Coronary artery (tissue), 2 donors: ENCODE results near the gene FTL.

Experiments
- DNase-seq: peaks from one replicate; pipeline ENCODE4 v3.0.0-alpha.2; 2017; ENCODE audit warnings: low spot score
- H3K27ac ChIP-seq, 2 donors: fragments of 200-600 bp; sonication (generic); one replicate each; pipeline ENCODE4 v1.5.1; 2016 to 2019
- H3K4me3 ChIP-seq: fragments of 200-600 bp; sonication (generic); 2 replicates; pipeline ENCODE4 v1.5.1; 2016; ENCODE audit warnings: mild to moderate bottlenecking, moderate library complexity
- CTCF ChIP-seq: fragments of 200-600 bp; sonication (generic); IDR thresholded peaks from one replicate; pipeline ENCODE4 v1.5.1; 2019; ENCODE audit warnings: antibody characterized with exemption

The FTL gene

DNA sequence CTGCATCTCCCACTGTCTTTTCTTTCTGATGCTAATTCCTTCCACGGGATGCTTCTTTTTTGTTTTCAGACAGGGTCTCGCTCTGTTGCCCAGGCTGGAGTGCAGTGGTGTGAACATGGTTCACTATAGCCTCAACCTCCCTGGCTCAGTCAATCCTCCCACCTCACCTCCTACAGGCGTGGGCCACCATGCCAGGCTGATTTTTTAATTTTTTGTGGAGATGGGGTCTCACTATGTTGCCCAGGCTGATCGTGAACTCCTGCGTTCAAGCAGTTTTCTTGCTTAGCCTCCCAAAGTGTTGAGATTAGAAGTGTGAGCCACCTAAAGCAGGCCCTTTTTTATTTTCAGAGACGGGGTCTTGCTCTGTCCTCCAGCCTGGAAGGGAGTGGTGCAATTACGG, 23.2 kb downstream of the FTL start:
- no peak overlapping the region for H3K27ac ChIP-seq
- DNase-seq: no peak
- TF ChIP-seq CTCF: no peak

GRCh38 chr19:48988860-48989259, 23.8 kb downstream of the FTL start:
- no peak for DNase-seq
- Histone ChIP-seq H3K4me3 (no peak overlapping the region), H3K27ac (no peak overlapping the region)
- TF ChIP-seq CTCF: no peak

More for the DNA sequence above, 23.2 kb downstream of the FTL start:
- H3K4me3 ChIP-seq: no peak overlapping the region

DNA sequence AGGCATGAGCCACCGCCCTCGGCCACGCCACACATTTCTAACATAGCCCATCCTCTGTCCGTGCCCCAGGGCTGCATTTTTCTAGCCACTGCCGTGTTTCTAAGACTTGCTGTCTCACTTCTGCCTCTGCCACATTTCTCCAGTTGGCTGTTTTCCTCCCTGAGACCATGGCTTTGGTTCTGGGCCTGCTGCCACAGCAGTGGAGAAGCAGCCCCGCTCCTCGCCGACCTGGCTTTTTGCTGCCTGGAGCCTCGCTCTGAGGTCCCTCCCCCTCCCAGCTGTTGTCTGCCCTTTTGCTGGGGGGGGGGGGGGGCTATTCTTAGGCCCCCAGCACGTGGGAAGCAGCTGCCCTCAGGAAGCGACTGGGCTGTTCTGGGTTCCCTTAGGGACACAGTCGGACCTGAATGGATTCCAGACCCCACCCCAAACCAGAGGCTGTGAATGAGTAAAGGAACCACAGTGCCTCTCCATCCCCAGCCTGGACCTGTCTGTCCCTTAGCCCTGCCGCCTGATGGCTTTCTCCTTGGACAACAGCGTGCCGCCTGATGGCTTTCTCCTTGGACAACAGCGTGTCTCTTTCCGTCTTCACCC, 24.7 kb downstream of the FTL start:
- no peak overlapping the region for H3K4me3 ChIP-seq
- no peak for TF ChIP-seq CTCF
- no peak overlapping the region for H3K27ac ChIP-seq
- no peak for DNase-seq

- DNase-seq: no peak
- Histone ChIP-seq H3K4me3 (no peak overlapping the region), H3K27ac (no peak overlapping the region)
- TF ChIP-seq CTCF: no peak
Observed at GRCh38 chr19:48990400-48990799, 25.3 kb downstream of the FTL start.

- no peak for TF ChIP-seq CTCF
- Histone ChIP-seq H3K27ac (peak overlapping the region; percentile 94 to 100), H3K4me3 (peak overlapping the region; percentile 99)
- no peak for DNase-seq
Observed at GRCh38 chr19:48991011-48991609, 26.0 kb downstream of the FTL start.

DNA sequence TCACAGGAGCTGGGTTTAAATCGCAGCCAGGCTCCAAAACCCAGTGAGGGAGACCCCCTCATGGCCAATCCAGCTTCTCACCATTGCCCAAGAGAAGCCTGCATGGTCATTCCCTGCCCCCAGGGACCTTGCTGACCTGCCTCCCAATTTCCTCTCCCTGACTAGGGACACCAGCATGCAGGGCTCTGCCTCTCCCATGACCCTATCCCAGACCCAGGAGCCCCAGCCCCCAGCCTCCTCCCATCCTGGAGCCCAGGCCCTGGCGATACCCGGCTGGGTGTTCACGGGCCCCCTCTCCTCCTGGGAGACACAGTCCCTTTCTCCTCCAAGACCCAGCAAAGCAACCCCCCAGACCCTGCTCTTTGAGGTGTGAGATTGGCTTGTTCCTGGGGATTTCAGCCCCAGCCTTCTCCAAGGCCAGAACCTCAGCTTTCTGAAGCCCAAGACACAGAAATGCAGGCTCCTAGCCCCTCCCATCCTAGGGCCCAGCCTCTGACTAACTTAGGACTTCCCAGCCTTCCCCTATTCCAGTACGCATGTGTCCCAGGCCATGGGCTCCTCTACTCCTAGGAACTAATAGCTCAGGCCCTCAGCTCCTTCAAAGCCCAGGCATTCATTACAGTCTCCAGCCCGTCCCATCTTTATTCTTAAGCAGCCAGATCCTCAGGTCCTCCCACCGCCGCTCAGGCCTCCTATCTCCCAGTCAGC, 26.9 kb downstream of the FTL start:
- peak overlapping the region; percentile 94 to 100 for H3K27ac ChIP-seq
- TF ChIP-seq CTCF: no peak
- H3K4me3 ChIP-seq: peak overlapping the region; percentile 99
- DNase-seq: peak; percentile 86
